Endothelial cell of umbilical vein (primary cell): ENCODE data around the gene ENKD1. TPM values are rescaled to one million over a fixed set of nuclear protein-coding genes. Genes with fewer than 3 reads are reported as not detected.

Experiments used
- BruUV-seq: library from RNA; stranded (reverse); fragments of 400-500 nt; replicated peaks from 2 replicates; lab custom pipeline; 2021; lab: Mats Ljungman, UMichigan
- CTCF ChIA-PET: fragments of 300-600, 350-600 bp; sonication (Branson Sonifier 250); formaldehyde crosslinking; loops from one replicate; lab custom pipeline; 2021; ENCODE audit warnings: antibody characterized with exemption, inconsistent platforms; lab: Charles Lee
- POLR2A ChIA-PET: fragments of 300-600, 350-600 bp; sonication (Branson Sonifier 250); formaldehyde crosslinking; loops from one replicate; lab custom pipeline; 2021; ENCODE audit warnings: antibody characterized with exemption, inconsistent platforms; lab: Charles Lee
- DNase-seq: peaks from one replicate; pipeline ENCODE4 v3.0.0-alpha.2; 2011; ENCODE audit warnings: low read depth, low spot score
- FAIRE-seq: peaks from 2 replicates; lab custom pipeline; 2011; peaks lifted over from hg19 to GRCh38; lab: Jason Lieb, UNC
- H2AFZ ChIP-seq: 2 replicates; pipeline ENCODE4 v1.6.0; 2012; ENCODE audit warnings: low read depth, low read length, control low read depth, inconsistent platforms
- H3K27ac ChIP-seq: 2 replicates; pipeline ENCODE4 v1.5.1; 2011; ENCODE audit warnings: low read depth, mild to moderate bottlenecking, control low read depth, low read length, moderate library complexity; ENCODE audit not compliant: insufficient read depth
- H3K27me3 ChIP-seq, 2 experiments: 2 replicates each; pipeline versions ENCODE4 v1.6.0 to v1.6.1; 2011; ENCODE audit warnings: low read length in 2 of 2, mixed read lengths in 1 of 2; ENCODE audit not compliant: control insufficient read depth in 2 of 2, insufficient read depth in 2 of 2
- H3K36me3 ChIP-seq, 2 experiments: 2 replicates in 1 of 2; 3 replicates in 1 of 2; pipeline ENCODE4 v1.5.1; 2011; ENCODE audit warnings: low read length in 2 of 2, mild to moderate bottlenecking in 1 of 2, moderate library complexity in 1 of 2; ENCODE audit not compliant: control insufficient read depth in 2 of 2, insufficient read depth in 2 of 2; ENCODE audit errors: extremely low read depth in 1 of 2
- H3K4me1 ChIP-seq: 3 replicates; pipeline ENCODE4 v1.5.1; 2011; ENCODE audit warnings: mild to moderate bottlenecking, low read length; ENCODE audit not compliant: control insufficient read depth, insufficient read depth; ENCODE audit errors: extremely low read depth
- H3K4me2 ChIP-seq: 2 replicates; pipeline ENCODE4 v1.6.1; 2011; ENCODE audit warnings: low read length, control low read depth, mixed read lengths; ENCODE audit not compliant: insufficient read depth
- H3K4me3 ChIP-seq, 3 experiments: fragments of 200-600 bp in 1 of 3; sonication (generic), shearing (Covaris generic) in 1 of 3; replicated peaks in 1 of 3; 2 replicates each; pipeline ENCODE4 v1.5.1; 2011 to 2016; ENCODE audit warnings: control low read depth in 3 of 3, low read length in 3 of 3, mild to moderate bottlenecking in 2 of 3, inconsistent platforms in 1 of 3, low read depth in 1 of 3, moderate library complexity in 1 of 3; ENCODE audit not compliant: insufficient read depth in 1 of 3
- H3K79me2 ChIP-seq: 2 replicates; pipeline ENCODE4 v1.6.0; 2012; ENCODE audit warnings: low read length, inconsistent platforms; ENCODE audit not compliant: control insufficient read depth, insufficient read depth
- H3K9ac ChIP-seq: replicated peaks from 2 replicates; pipeline ENCODE3; 2011; ENCODE audit warnings: low read length, control low read depth; ENCODE audit not compliant: insufficient read depth; ENCODE audit errors: extremely low read depth
- H3K9me1 ChIP-seq: replicated peaks from 3 replicates; pipeline ENCODE4 v1.6.0; 2011; ENCODE audit warnings: mild to moderate bottlenecking, low read length; ENCODE audit not compliant: control insufficient read depth, insufficient read depth; ENCODE audit errors: extremely low read depth
- H3K9me3 ChIP-seq: replicated peaks from 2 replicates; pipeline ENCODE4 v1.5.1; 2012; ENCODE audit warnings: low read length, inconsistent platforms; ENCODE audit not compliant: control insufficient read depth, insufficient read depth
- H4K20me1 ChIP-seq: replicated peaks from 2 replicates; pipeline ENCODE3; 2011; ENCODE audit warnings: mild to moderate bottlenecking, low read length; ENCODE audit not compliant: control insufficient read depth, insufficient read depth; ENCODE audit errors: extremely low read depth
- CTCF ChIP-seq, 2 donors: IDR thresholded peaks; 1 replicate in 1 of 2; 2 replicates in 1 of 2; pipeline ENCODE4 v1.5.1; 2011; ENCODE audit warnings: low read length in 2 of 2, mild to moderate bottlenecking in 2 of 2, moderate library complexity in 2 of 2, control low read depth in 1 of 2, inconsistent platforms in 1 of 2, low read depth in 1 of 2; ENCODE audit not compliant: insufficient read depth in 1 of 2; ENCODE audit errors: extremely low read depth in 1 of 2
- EZH2 ChIP-seq: IDR thresholded peaks from 2 replicates; pipeline ENCODE4 v1.6.1; 2012; ENCODE audit warnings: borderline replicate concordance, low read depth, mild to moderate bottlenecking, moderate library complexity, low read length, inconsistent platforms; ENCODE audit not compliant: severe bottlenecking
- FOS ChIP-seq: IDR thresholded peaks from 2 replicates; pipeline ENCODE4 v1.6.1; 2011; ENCODE audit warnings: mild to moderate bottlenecking, low read length, moderate library complexity, borderline replicate concordance; ENCODE audit not compliant: insufficient read depth
- GATA2 ChIP-seq: IDR thresholded peaks from 2 replicates; pipeline ENCODE4 v1.7.0; 2011; ENCODE audit warnings: low read depth, mild to moderate bottlenecking, moderate library complexity, mixed read lengths, low read length; ENCODE audit not compliant: insufficient read length, insufficient read depth
- MAX ChIP-seq: IDR thresholded peaks from 2 replicates; pipeline ENCODE4 v1.6.1; 2011; ENCODE audit not compliant: insufficient read depth, insufficient read length
- POLR2A ChIP-seq: IDR thresholded peaks from 2 replicates; pipeline ENCODE4 v1.6.1; 2012; ENCODE audit warnings: low read depth, mild to moderate bottlenecking, control low read depth, low read length
- POLR2AphosphoS5 ChIP-seq: IDR thresholded peaks from 2 replicates; pipeline ENCODE4 v1.6.1; 2012; ENCODE audit warnings: low read depth, mild to moderate bottlenecking, control low read depth, low read length, moderate library complexity; ENCODE audit not compliant: insufficient read depth
- dilution Hi-C: fragments of 300-500 bp; cut with MboI; formaldehyde crosslinking; loops from one replicate; pipeline ENCODE4 v1.15.0; 2019; ENCODE audit warnings: low sequenced_read_pairs; ENCODE audit not compliant: extremely low pct_ligation_motif_present
- intact Hi-C: fragments of 100-400 bp; cut with micrococcal nuclease; formaldehyde crosslinking; loops from one replicate; pipeline ENCODE4 v1.10.0; 2022
- polyA plus RNA-seq, 4 experiments: library from polyadenylated mRNA; depleted of rRNA in 3 of 4; stranded (reverse) in 3 of 4; unstranded in 1 of 4; fragments of >200 nt; gene quantifications; 2 replicates each; pipeline versions ENCODE4 v1.2.1 to v1.2.3, GENCODE V29; 2011 to 2012; ENCODE audit warnings: missing spikeins in 1 of 4
- total RNA-seq: library from RNA; stranded (reverse); gene quantifications from 2 replicates; pipeline ENCODE4 v1.2.3, GENCODE V29; 2021

The ENKD1 gene
- total and polyA plus RNA-seq, 2 donors (not counting 3 experiments of a cell fraction or from before 2014, with no cell fraction given), result 16.7 to 17.3 TPM

- Histone ChIP-seq H3K4me1 (no peaks in the 10 kb centered on the region), H3K27ac (no peak overlapping the region), H3K4me3 (no peak overlapping the region), H2AFZ (no peak overlapping the region), H3K27me3 (no peaks in the 10 kb centered on the region), H3K4me2 (no peak overlapping the region), H4K20me1 (peaks cover 7% of the 10 kb centered on the region), H3K79me2 (peaks cover 79% of the 10 kb centered on the region), H3K9me1 (no peaks in the 10 kb centered on the region), H3K9me3 (no peaks in the 10 kb centered on the region), H3K36me3 (no peaks in the 10 kb centered on the region), H3K9ac (no peak overlapping the region)
- intact Hi-C loops (no loop called here), dilution Hi-C loops (no loop called here)
- CTCF ChIA-PET, result no interaction called here
- no TSS peak for BruUV-seq
- FAIRE-seq, result no peak
- POLR2A ChIA-PET, result no interaction called here
- DNase-seq, result no peak
- TF ChIP-seq CTCF (IDR thresholded peaks at IDR 0.05; ENCODE audit: extremely low read depth in 1 of 2, insufficient read depth in 1 of 2, low read depth in 1 of 2, low read length in 2 of 2) (no peak), EZH2 (no peak), MAX (no peak), POLR2A (no peak), FOS (no peak), POLR2AphosphoS5 (no peak), GATA2 (no peak)
These were observed 41.8 kb upstream of the ENKD1 start for GRCh38 chr16:67708368-67708771.
